A673 (cell line): ENCODE measurements around the gene CDKN2B-AS1.

Experiments
- EZH2 ChIP-seq: fragments of 200-600 bp; sonication (generic); IDR thresholded peaks from 2 replicates; pipeline ENCODE4 v1.6.1; 2017; ENCODE audit warnings: borderline replicate concordance, low read depth, mild to moderate bottlenecking, mixed read lengths, antibody characterized with exemption, low read length; ENCODE audit not compliant: poor library complexity, severe bottlenecking
- TF ChIP-seq, protein P1 (sequence below): fragments of 300-800, 200-600 bp; sonication (generic); conservative IDR thresholded peaks from 2 replicates; pipeline ENCODE4 v1.5.1; 2017; ENCODE audit warnings: low read depth, mild to moderate bottlenecking, antibody characterized with exemption, low read length, moderate library complexity, mixed read lengths

DNA sequence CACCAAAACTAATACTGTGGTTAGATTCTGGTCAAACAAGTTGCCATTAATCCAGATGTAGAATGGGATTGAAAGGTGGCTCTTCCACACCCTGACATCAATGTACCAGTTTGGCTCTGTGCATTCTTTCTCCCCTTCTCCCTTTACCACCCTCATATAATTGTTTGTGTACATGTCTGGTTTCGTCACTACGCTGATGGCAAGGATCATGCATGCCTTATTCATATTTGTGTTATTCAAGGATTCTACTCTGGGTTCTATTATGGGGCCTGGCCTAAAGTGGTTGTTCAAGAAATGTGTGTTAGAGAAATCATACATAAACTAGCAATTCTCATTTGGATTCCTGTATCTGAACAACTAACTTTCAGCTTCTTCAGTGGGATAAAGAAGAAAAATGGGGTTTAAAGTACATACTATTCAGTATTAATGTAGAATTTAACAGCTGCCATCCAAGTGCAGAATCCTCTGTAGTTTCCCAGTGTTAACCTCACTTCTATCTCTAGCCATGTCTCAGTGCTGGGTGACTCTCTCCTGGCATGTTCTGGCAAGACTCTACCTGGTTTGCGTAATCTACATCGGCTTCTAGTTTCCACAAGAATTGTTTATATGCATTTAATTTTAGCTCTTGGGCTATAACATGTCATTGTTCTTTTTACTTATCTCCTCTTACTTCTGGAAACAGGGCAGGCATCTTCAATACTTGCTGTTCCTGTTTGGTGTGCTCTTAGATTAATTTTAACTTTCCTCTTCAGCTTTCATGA, 42.5 kb downstream of the CDKN2B-AS1 start:
- TF ChIP-seq, protein P1, sequence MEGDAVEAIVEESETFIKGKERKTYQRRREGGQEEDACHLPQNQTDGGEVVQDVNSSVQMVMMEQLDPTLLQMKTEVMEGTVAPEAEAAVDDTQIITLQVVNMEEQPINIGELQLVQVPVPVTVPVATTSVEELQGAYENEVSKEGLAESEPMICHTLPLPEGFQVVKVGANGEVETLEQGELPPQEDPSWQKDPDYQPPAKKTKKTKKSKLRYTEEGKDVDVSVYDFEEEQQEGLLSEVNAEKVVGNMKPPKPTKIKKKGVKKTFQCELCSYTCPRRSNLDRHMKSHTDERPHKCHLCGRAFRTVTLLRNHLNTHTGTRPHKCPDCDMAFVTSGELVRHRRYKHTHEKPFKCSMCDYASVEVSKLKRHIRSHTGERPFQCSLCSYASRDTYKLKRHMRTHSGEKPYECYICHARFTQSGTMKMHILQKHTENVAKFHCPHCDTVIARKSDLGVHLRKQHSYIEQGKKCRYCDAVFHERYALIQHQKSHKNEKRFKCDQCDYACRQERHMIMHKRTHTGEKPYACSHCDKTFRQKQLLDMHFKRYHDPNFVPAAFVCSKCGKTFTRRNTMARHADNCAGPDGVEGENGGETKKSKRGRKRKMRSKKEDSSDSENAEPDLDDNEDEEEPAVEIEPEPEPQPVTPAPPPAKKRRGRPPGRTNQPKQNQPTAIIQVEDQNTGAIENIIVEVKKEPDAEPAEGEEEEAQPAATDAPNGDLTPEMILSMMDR: no peak
- no peak for TF ChIP-seq EZH2
